Measurements from ENCODE around the gene MAP3K20. TPM values are rescaled to one million over a fixed set of nuclear protein-coding genes. Genes with fewer than 3 reads are reported as not detected.

Gene MAP3K20
- polyA plus RNA-seq, 1 of the 3 experiments (the other 2 are of a cell fraction) = 8.5 TPM

GRCh38 chr2:173305303-173305702, 229.7 kb downstream of the MAP3K20 start (continued):
- TF ChIP-seq IRF3 (IDR thresholded peaks at IDR 0.05; ENCODE audit: low read depth, low read length) (no peak), TAF1 (IDR thresholded peaks at IDR 0.05; ENCODE audit: borderline replicate concordance, low read depth, low read length) (no peak), JUND (IDR thresholded peaks at IDR 0.05) (no peak), RFX5 (IDR thresholded peaks at IDR 0.05; ENCODE audit: low read length) (no peak), GATA2 (CRISPR knock-in tag; IDR thresholded peaks at IDR 0.05) (no peak), USF1 (IDR thresholded peaks at IDR 0.05; ENCODE audit: borderline replicate concordance, low read depth) (no peak), CHD2 (IDR thresholded peaks at IDR 0.05; ENCODE audit: low read length, partially characterized antibody) (no peak), GABPA (IDR thresholded peaks at IDR 0.05; ENCODE audit: low read depth) (no peak), EP300 (IDR thresholded peaks at IDR 0.05; ENCODE audit: borderline replicate concordance in 1 of 2, low read depth in 1 of 2, low read length in 1 of 2) (no peak), FOXM1 (IDR thresholded peaks at IDR 0.05; ENCODE audit: low read depth) (no peak), POLR2AphosphoS5 (IDR thresholded peaks at IDR 0.05; ENCODE audit: low read depth, low read length) (no peak), SIN3A (IDR thresholded peaks at IDR 0.05; ENCODE audit: borderline replicate concordance, low read depth, low read length) (no peak), USF2 (IDR thresholded peaks at IDR 0.05; ENCODE audit: borderline replicate concordance, low read depth, low read length) (no peak)

GRCh38 chr2:173307293-173307692, 231.6 kb downstream of the MAP3K20 start:
- no peaks in the 10 kb centered on the region for H3K4me1 ChIP-seq (ENCODE audit: control insufficient read depth in 1 of 2, insufficient read depth in 2 of 2, low read depth in 1 of 2, low read length in 1 of 2)
- no peaks in the 10 kb centered on the region for H3F3A ChIP-seq (replicated peaks; ENCODE audit: insufficient read depth)
- ChIA-PET POLR2A (no interaction called here), CTCF (no interaction called here)
- no peaks in the 10 kb centered on the region; the same call in 1 of the 2 replicates for H3K27me3 ChIP-seq (ENCODE audit: insufficient read depth)
- H3K36me3 ChIP-seq (replicated peaks in 1 of 2; ENCODE audit: control insufficient read depth in 1 of 2, insufficient read depth in 2 of 2, low read length in 1 of 2) = no peaks in the 10 kb centered on the region
- H3K27ac ChIP-seq (ENCODE audit: low read depth in 2 of 2, low read length in 1 of 2) = no peak overlapping the region
- H3K9me2 ChIP-seq = no peaks in the 10 kb centered on the region
- 47% methylated on average over 4 of the region's 4 CpGs for WGBS (ENCODE audit: low lambda C conversion rate)
- DNase-seq = no peak
- no peak overlapping the region for H2AFZ ChIP-seq (ENCODE audit: low read depth)
- H4K20me1 ChIP-seq (ENCODE audit: insufficient read depth) = no peaks in the 10 kb centered on the region
- no peak overlapping the region for H3K4me2 ChIP-seq
- no peak overlapping the region for H3K9ac ChIP-seq
- no peaks in the 10 kb centered on the region for H3K9me3 ChIP-seq
- no peaks in the 10 kb centered on the region for H3K79me2 ChIP-seq (ENCODE audit: insufficient read depth)
- no peak overlapping the region for H3K4me3 ChIP-seq (ENCODE audit: low read depth in 2 of 2, low read length in 1 of 2)
- TF ChIP-seq SMC3 (IDR thresholded peaks at IDR 0.05; ENCODE audit: low read depth, low read length) (no peak), FOSL2 (IDR thresholded peaks at IDR 0.05; ENCODE audit: borderline replicate concordance, low read depth) (no peak), JUND (IDR thresholded peaks at IDR 0.05) (no peak), PBX3 (IDR thresholded peaks at IDR 0.05) (no peak), MEF2A (IDR thresholded peaks at IDR 0.05; ENCODE audit: borderline replicate concordance, low read depth) (no peak), REST (IDR thresholded peaks at IDR 0.05; ENCODE audit: low read depth, low read length) (no peak), EP300 (IDR thresholded peaks at IDR 0.05; ENCODE audit: borderline replicate concordance in 1 of 2, low read depth in 1 of 2, low read length in 1 of 2) (no peak), GABPA (IDR thresholded peaks at IDR 0.05; ENCODE audit: low read depth) (no peak), MAX (IDR thresholded peaks at IDR 0.05; ENCODE audit: low read depth) (no peak), USF2 (IDR thresholded peaks at IDR 0.05; ENCODE audit: borderline replicate concordance, low read depth, low read length) (no peak), FOXM1 (IDR thresholded peaks at IDR 0.05; ENCODE audit: low read depth) (no peak), TEAD4 (IDR thresholded peaks at IDR 0.05; ENCODE audit: borderline replicate concordance, insufficient read depth) (no peak)

All from SK-N-SH (cell line).